GM21447 (cell line): Measurements from ENCODE around the gene ATP8B4.

Experiments
- ATAC-seq: cut with Tn5 transposase; IDR thresholded peaks from one replicate; pipeline ENCODE4 v1.9.1; 2021; ENCODE audit not compliant: unreplicated experiment

The ATP8B4 gene

GRCh38 chr15:50067254-50067653, 51.8 kb downstream of the ATP8B4 start:
- ATAC-seq: no peak

DNA sequence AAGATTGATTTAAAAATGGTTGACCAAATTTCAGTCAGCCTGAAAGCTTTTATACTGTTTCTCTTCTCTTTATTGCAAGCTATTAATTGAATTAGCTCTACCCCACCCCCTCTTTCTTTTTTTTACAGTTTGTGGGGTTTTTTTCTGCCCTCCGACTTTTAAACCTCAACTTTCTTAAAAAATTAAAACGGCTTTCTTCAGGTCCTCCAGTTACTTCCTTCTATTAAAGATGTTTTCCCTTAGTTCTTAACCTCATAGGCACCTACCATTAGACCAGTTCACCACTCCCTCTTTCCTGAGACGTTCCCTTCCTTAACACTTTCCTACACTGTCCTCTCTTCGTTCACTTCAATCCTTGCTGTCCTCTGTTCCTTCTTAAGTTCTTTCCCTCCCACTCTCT, 52.4 kb downstream of the ATP8B4 start:
- ATAC-seq: no peak

DNA sequence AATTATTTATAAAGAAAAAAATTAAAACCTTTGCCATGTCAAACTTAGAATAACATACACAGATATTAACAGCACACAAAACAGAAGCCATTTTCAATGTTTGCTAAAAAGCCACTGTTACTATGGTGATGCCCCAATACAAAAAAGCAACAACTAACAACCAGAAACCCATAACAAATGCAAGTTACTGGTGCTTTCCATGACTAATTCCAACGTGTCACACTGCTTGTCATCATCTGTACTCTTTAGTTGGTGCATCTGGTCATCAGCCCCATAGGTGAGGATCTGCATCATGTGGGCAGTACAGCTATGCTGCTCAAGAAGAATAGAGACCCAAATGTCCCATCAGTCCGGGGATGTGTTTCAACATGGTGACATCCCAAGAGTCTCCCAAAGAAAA, 52.8 kb downstream of the ATP8B4 start:
- ATAC-seq: no peak

- ATAC-seq: no peak
These were observed 53.8 kb downstream of the ATP8B4 start for GRCh38 chr15:50065279-50065678.

DNA sequence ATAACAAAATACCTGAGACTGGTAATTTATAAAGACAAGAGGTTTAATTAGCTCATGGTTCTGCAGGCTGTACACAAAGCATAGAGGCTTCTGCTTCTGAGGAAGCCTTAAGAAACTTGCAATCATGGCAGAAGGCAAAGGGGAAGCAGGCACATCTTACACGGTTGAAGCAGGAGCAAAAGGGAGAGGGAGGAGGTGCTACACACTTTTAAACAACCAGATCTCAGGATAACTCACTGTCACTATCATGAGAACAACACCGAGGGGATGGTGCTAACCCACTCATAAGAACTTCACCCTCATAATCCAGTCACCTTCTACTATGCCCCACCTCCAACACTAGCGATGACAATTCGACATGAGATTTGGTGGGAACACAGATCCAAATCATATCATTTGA, 54.4 kb downstream of the ATP8B4 start:
- ATAC-seq: no peak

- no peak for ATAC-seq
These were observed 55.8 kb downstream of the ATP8B4 start for GRCh38 chr15:50063226-50063625.

DNA sequence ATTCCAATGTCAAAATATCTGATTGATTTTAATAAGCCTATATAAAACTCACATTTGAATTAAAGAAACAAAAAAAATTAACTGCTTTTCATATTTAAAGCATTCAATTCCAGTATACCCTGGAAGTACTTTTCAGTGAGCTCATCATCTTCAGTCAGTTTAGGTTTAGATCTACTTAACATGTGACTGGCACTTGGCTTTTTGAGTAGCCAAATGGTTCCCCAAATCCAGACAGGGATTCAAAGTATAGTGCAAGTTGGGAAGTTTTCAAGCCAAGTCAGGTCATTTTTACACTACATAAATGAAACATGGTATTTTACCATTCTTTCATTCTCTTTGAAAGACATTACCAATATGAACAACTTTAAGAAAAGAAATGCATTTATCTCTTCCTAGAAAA, 57.5 kb downstream of the ATP8B4 start:
- ATAC-seq: no peak

- ATAC-seq: no peak
These were observed 59.1 kb downstream of the ATP8B4 start for GRCh38 chr15:50059883-50060282.

DNA sequence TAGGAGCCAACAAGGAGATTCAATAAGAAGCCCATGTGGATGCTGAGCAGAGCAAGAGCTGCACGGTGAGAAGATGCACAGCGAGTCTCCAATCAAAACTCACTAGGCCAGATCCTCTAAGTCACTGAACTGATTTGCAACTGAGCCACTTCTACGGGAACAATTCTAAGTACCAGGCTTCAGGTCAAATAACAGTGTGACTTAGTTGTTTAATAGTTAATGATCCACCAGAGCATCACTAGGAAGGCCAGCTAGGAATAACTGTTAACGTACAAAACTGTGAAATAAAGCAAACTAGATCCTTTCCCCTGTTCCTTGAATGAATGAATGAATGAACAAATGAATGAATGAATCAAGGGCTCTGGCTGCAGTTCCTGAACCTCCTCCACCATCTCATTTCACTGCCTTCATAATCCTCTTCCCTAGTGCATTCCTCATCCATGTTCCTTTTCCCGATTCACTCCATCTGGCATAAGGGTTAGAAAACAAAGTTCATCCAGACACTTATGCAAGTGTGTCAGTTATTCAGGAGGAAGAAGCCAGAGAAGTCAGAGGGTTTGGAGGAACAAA, 59.7 kb downstream of the ATP8B4 start:
- no peak for ATAC-seq

- ATAC-seq: no peak
These were observed 61.0 kb downstream of the ATP8B4 start for GRCh38 chr15:50057905-50058639.

DNA sequence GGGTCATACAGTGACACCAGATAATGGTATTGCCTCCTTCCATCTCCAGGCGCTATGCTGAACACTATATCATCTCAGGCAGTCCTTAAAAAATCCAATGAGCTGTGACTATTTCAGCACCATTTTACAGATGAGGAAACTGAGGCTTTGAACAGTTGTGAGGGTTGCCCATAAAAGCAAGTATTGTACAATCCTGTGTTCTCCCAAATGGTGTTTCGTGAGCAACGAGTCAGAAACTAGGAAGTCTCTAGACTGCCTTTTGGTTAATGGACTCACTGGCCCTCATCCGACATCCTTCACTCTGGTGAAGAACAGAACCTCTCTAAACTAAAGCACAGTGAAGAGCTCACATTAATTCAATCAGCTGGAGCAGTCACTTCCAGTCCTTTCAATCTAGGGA, 61.8 kb downstream of the ATP8B4 start:
- ATAC-seq: no peak

DNA sequence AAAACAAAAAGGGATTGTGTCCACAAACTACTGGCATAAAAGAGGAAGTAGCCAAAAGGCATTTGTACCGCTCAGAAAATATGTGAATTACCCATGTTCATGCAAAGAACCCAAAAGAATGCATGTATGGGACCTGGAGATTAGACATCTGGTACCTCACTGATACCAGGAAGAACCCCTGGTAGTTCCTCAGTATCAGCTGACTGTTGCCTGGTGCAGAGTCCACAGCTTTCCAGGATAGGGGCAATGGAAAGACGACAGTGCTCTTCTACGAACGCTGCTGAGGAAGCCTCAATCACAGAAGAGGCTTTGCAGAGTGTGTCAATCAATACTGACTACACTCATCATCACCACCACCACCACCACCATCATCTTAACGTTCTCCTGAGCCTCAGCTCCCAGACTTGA, 63.3 kb downstream of the ATP8B4 start:
- no peak for ATAC-seq

DNA sequence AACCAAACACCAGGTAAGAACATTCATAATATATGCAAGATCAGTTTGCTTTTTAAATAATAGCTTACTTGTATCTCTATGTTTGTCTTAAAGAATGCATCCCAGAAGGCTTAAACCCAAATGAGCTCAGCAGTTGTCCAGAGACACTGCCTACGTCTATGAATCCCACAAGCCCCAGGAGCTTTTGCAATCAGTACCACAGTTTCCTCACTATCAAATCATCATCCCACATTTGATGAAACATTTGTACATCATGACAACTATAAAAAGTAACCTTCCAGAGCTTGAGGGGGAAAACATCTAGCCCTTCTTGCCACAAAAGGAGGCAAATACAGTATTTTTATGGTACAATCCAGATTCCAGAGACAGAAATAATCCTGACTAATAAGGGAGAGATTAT, 63.7 kb downstream of the ATP8B4 start:
- ATAC-seq: no peak

DNA sequence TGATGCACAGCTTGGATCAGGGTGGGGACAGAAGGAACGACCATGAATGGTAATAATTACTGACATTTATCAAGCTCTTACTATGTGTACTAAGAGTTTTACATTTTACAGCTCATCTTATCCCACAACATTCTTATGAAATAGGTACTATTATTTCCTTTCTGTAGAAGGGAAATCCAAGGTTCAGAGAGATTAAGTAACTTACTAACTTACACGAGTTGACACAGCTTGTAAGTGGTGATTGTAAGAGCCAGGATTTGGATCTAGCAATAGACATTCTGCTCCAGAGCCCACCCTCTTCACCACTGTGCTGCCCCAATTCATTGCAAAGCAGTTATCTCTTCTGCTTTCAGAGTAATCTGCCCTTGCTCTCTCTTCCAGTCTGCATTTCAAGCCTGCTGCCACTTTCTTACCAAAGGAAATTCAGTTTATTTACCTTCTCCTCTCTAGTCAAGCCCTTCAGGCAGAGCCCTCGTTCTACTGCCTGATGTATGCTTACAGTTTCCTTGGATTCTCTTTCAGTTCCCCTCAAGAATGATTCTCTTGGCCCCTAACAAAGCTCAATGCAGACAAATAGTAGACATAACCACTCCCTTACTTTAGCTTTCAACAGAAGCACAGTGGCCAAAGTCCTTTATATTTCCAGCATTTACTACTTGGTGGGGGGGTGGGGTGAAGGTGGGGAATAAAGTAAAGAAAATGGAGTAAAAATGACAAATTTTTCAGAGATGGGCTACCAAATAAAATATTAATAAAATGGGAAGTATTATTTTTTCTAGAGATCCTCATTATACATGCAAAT, 65.8 kb downstream of the ATP8B4 start:
- ATAC-seq: no peak

GRCh38 chr15:50051811-50052419, 67.1 kb downstream of the ATP8B4 start:
- ATAC-seq: no peak

DNA sequence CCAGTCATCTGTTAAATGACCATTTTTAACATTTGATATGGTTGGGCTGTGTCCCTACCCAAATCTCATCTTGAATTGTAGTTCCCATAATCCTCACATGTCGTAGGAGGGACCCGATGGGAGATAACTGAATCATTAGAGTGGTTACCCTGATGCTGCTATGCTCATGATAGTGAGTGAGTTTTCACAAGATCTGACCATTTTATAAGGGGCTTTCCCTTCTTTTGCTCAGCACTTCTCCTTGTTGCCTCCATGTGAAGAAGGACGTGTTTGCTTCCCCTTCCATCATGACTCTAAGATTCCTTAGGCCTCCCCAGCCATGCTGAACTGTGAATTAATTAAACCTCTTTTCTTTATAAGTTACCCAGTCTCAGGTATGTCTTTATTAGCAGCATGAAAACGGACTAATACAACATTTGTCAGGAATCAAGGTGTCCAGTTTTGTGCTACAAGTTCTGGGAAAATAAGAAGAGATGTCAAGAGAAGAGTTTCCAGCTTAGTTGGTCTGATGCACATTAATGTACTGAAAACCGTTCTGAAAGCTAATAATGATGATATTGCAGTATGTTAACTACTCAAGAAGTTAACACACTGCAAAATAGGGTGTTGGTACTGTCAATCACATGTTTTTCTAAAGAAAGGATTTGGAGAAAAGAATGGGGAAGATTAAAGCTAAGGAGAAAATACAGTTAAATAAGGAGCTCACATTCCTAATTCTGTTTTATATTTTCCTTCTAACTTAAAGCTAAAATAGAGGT, 67.9 kb downstream of the ATP8B4 start:
- ATAC-seq: no peak

GRCh38 chr15:50049871-50050270, 69.2 kb downstream of the ATP8B4 start:
- no peak for ATAC-seq

DNA sequence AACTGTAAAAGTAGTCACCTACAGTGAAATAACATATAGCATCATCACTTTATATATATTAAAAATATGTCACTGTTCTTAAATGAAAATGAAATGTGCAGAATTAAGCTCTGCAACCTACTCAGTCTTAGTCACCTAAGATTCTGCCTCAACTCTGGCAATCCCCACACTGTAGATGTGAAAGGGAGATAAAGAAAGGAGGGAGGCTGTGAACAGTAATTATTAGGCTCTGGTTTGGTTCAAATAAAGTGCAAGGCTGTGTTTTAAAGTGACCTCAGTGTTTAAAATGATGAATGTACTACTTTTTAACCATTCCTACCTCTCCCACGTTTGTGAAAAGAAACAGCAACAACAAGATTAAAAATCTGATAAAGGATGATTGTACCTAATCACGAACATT, 72.2 kb downstream of the ATP8B4 start:
- no peak for ATAC-seq

- peak; percentile 67 for ATAC-seq
These were observed 72.9 kb downstream of the ATP8B4 start for GRCh38 chr15:50046159-50046558.

DNA sequence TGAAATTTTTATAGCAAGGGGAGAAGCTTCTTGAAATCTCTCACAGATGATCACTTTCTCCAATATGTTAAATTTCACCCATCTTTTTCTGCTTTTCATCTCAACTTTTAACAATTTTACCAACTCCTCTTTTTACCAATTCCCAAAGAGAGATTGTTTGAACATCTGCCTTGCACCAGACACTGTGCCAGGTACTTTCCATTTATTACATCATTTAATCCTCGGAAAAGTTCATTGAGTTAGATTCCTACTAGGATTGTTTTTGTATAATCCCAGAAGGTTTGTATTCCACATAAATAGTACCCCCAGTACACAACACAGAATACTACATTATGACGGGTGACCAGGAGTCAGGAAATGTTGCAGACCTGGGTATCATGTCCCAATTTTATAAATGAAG, 74.1 kb downstream of the ATP8B4 start:
- ATAC-seq: no peak

GRCh38 chr15:50044406-50044805, 74.6 kb downstream of the ATP8B4 start:
- ATAC-seq: no peak
